ENCODE results near the gene ADAMTS7. TPM values are rescaled to one million over a fixed set of nuclear protein-coding genes. Genes with fewer than 3 reads are reported as not detected.

ADAMTS7 gene
- total RNA-seq, 1 donor from 2014 or later: 19.2 TPM

DNA sequence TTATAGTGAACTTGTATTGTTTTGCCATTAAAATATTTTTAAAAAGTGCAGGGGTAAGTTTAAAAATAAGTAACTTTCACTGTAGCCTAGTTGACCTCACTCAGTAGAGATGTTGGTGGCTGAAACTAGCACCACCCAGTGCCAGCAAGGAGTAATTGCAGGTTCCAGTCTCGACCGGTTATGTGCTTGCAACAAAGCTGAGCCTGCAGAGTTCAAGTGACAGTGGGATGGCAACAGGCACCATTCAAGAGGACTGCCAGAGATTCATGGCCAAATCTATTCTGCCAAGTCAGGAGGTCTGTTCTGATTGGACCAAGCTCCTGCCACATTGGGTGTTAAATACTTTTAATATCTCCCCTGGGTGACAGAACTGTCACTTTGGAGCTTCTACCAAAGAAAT, 2.7 kb downstream of the ADAMTS7 start:
- peaks cover 15% of the 10 kb centered on the region for H3K36me3 Mint-ChIP-seq
- Histone ChIP-seq H3K36me3 (no peaks in the 10 kb centered on the region), H3K4me1 (peaks cover 22% of the 10 kb centered on the region), H3K27ac (no peak overlapping the region), H3K79me2 (ENCODE audit: low read depth) (peaks cover 48% of the 10 kb centered on the region), H3K9me3 (ENCODE audit: low read depth) (no peaks in the 10 kb centered on the region), H3K4me3 (no peak overlapping the region), H4K20me1 (ENCODE audit: low read depth) (peaks cover 69% of the 10 kb centered on the region), H2AFZ (replicated peaks) (no peak overlapping the region), H3F3A (ENCODE audit: low read depth) (peaks cover 41% of the 10 kb centered on the region), H3K9ac (no peak overlapping the region), H3K27me3 (peaks cover 15% of the 10 kb centered on the region), H3K4me2 (no peak overlapping the region)
- peaks cover 36% of the 10 kb centered on the region for H3K4me1 Mint-ChIP-seq
- TF ChIP-seq CTCF (IDR thresholded peaks at IDR 0.05) (peak; percentile 62), EZH2phosphoT487 (IDR thresholded peaks at IDR 0.05) (no peak), EZH2 (IDR thresholded peaks at IDR 0.05) (no peak)
- H3K9me3 Mint-ChIP-seq: peaks cover 9% of the 10 kb centered on the region
- H3K4me3 Mint-ChIP-seq: peak overlapping the region; percentile 55
- DNase-seq (ENCODE audit: low spot score): peak; percentile 63
- no peaks in the 10 kb centered on the region for H3K27me3 Mint-ChIP-seq (ENCODE audit: insufficient read depth, low read depth)
- H3K27ac Mint-ChIP-seq: no peak overlapping the region

DNA sequence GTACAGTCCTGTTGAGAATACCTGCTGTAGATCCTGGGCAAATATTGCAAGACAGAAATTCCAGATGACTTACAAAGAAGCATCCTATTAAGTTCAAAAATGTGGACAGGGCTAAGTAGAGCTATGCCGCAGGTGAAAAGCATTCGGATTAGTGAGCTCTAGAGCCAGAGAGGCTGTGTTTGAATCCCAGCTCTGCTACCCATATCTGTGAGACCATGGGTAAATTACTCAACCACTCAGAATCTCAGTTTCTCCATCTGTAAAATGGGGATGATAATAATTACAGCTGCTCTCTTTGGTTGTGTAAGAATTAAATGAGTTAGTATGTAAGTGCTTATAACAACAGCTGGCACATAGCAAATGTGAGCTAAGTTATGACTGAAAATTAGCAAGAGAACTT, 3.9 kb downstream of the ADAMTS7 start:
- H3K9me3 Mint-ChIP-seq: peaks cover 9% of the 10 kb centered on the region
- Histone ChIP-seq H3K9me3 (ENCODE audit: low read depth) (no peaks in the 10 kb centered on the region), H4K20me1 (ENCODE audit: low read depth) (peaks cover 81% of the 10 kb centered on the region), H3K79me2 (ENCODE audit: low read depth) (peaks cover 51% of the 10 kb centered on the region), H3K9ac (no peak overlapping the region), H3F3A (ENCODE audit: low read depth) (peaks cover 41% of the 10 kb centered on the region), H3K27ac (no peak overlapping the region), H3K4me1 (peaks cover 22% of the 10 kb centered on the region), H3K4me2 (no peak overlapping the region), H2AFZ (replicated peaks) (no peak overlapping the region), H3K36me3 (no peaks in the 10 kb centered on the region), H3K4me3 (no peak overlapping the region), H3K27me3 (peaks cover 15% of the 10 kb centered on the region)
- DNase-seq (ENCODE audit: low spot score): no peak
- H3K4me1 Mint-ChIP-seq: peaks cover 31% of the 10 kb centered on the region
- H3K36me3 Mint-ChIP-seq: peaks cover 15% of the 10 kb centered on the region
- no peaks in the 10 kb centered on the region for H3K27me3 Mint-ChIP-seq (ENCODE audit: insufficient read depth, low read depth)
- TF ChIP-seq CTCF (IDR thresholded peaks at IDR 0.05): no peak
- TF ChIP-seq EZH2 (IDR thresholded peaks at IDR 0.05): no peak
- no peak for TF ChIP-seq EZH2phosphoT487 (IDR thresholded peaks at IDR 0.05)
- H3K4me3 Mint-ChIP-seq: no peak overlapping the region
- H3K27ac Mint-ChIP-seq: no peak overlapping the region

DNA sequence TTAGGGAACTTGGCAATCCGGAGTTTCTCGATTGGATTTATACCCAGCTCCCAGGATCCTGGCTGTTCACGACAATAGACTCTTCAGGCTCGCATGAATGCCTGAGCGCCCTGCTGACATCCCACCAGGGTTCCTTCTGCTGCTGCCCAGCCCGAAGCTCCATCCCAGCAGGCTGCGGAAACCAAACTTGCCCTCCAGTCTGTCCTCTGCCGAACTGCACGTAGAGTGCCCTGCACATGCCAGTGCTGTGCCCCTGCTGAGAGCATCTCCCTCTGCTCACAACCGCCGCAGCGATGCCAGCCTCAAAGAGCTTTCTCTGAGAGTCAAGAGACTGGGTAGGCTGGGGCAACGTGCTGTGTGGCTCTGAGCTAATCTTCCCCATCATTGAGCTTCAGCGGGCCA, 6.9 kb downstream of the ADAMTS7 start:
- Mint-ChIP-seq H3K9me3 (peaks cover 6% of the 10 kb centered on the region), H3K27ac (peak overlapping the region; percentile 33), H3K4me3 (peak overlapping the region; percentile 71), H3K4me1 (peaks cover 22% of the 10 kb centered on the region), H3K27me3 (ENCODE audit: insufficient read depth, low read depth) (no peaks in the 10 kb centered on the region), H3K36me3 (peaks cover 16% of the 10 kb centered on the region)
- Histone ChIP-seq H3K4me1 (peaks cover 15% of the 10 kb centered on the region), H3K79me2 (ENCODE audit: low read depth) (peaks cover 42% of the 10 kb centered on the region), H3K4me3 (peak overlapping the region; percentile 20), H3K4me2 (peak overlapping the region; percentile 76), H3K9ac (no peak overlapping the region), H3K9me3 (ENCODE audit: low read depth) (no peaks in the 10 kb centered on the region), H3F3A (ENCODE audit: low read depth) (peaks cover 19% of the 10 kb centered on the region), H3K27me3 (peaks cover 7% of the 10 kb centered on the region), H4K20me1 (ENCODE audit: low read depth) (peaks cover 85% of the 10 kb centered on the region), H3K36me3 (no peaks in the 10 kb centered on the region), H3K27ac (no peak overlapping the region), H2AFZ (replicated peaks) (no peak overlapping the region)
- DNase-seq (ENCODE audit: low spot score): peak; percentile 72
- TF ChIP-seq CTCF (IDR thresholded peaks at IDR 0.05) (no peak), EZH2phosphoT487 (IDR thresholded peaks at IDR 0.05) (no peak), EZH2 (IDR thresholded peaks at IDR 0.05) (no peak)
